Omental fat pad (tissue), 4 donors: Measurements from ENCODE around the gene UBQLNL. TPM values are rescaled to one million over a fixed set of nuclear protein-coding genes. Genes with fewer than 3 reads are reported as not detected.

Experiments
- ATAC-seq: fragments of 150-250 bp; one replicate; pipeline ENCODE4 v1.9.1; 2016; ENCODE audit warnings: mild to moderate bottlenecking, moderate library complexity; ENCODE audit not compliant: low FRiP score
- DNase-seq: peaks from one replicate; pipeline ENCODE4 v3.0.0-alpha.2; 2019; ENCODE audit warnings: low spot score
- CTCF ChIP-seq, 3 donors: fragments of 450-650 bp; IDR thresholded peaks; one replicate each; pipeline ENCODE4 v1.5.1; 2016 to 2017; ENCODE audit warnings: antibody characterized with exemption in 3 of 3, mild to moderate bottlenecking in 3 of 3, moderate library complexity in 2 of 3
- total RNA-seq, 4 donors: library from RNA; depleted of rRNA; stranded (reverse); fragments of >200 nt; gene quantifications; one replicate each; pipeline ENCODE4 v1.1.0, GENCODE V29; 2016

Gene UBQLNL
- total RNA-seq, 4 donors from 2014 or later = 0.19 to 1.7 (median 0.81) TPM

GRCh38 chr11:5548440-5548839, 31.9 kb upstream of the UBQLNL start, which contains the start of gene OR52H1:
TSS of gene OR52H1 (minus strand) at chr11:5548540. CDS start at chr11:5545505, 3,035 bp downstream.
- DNase-seq (no peak), ATAC-seq (no peak)
- TF ChIP-seq CTCF (IDR thresholded peaks at IDR 0.05) = no peak

- no peak for TF ChIP-seq CTCF (IDR thresholded peaks at IDR 0.05)
- DNase-seq (no peak), ATAC-seq (no peak)
Measured at GRCh38 chr11:5547982-5548381, 31.5 kb upstream of the UBQLNL start.

GRCh38 chr11:5546457-5546856, 30.0 kb upstream of the UBQLNL start:
- ATAC-seq (no peak), DNase-seq (no peak)
- no peak for TF ChIP-seq CTCF (IDR thresholded peaks at IDR 0.05)

- no peak for TF ChIP-seq CTCF (IDR thresholded peaks at IDR 0.05)
- ATAC-seq (no peak), DNase-seq (no peak)
Measured at GRCh38 chr11:5541427-5541826, 24.9 kb upstream of the UBQLNL start.

- ATAC-seq (no peak), DNase-seq (no peak)
- TF ChIP-seq CTCF (IDR thresholded peaks at IDR 0.05) = no peak
Measured at GRCh38 chr11:5536482-5536881, 20.0 kb upstream of the UBQLNL start.

- no peak for ATAC-seq
- no peak for TF ChIP-seq CTCF (IDR thresholded peaks at IDR 0.05)
- no peak for DNase-seq
Measured at GRCh38 chr11:5534046-5534445, 17.5 kb upstream of the UBQLNL start.

GRCh38 chr11:5531053-5531831, 14.7 kb upstream of the UBQLNL start:
- TF ChIP-seq CTCF (IDR thresholded peaks at IDR 0.05) = no peak
- ATAC-seq = no peak
- DNase-seq = no peak
